Hindlimb muscle (tissue), 1 donor: ENCODE results near the gene SERTAD4. TPM values are rescaled to one million over a fixed set of nuclear protein-coding genes. Genes with fewer than 3 reads are reported as not detected.
A peak's percentile ranks its signal among the peaks of the same experiment; 100 is the strongest.

Experiments
- DNase-seq: peaks from one replicate; pipeline ENCODE4 v3.0.0-alpha.2; 2013
- polyA plus RNA-seq: library from polyadenylated mRNA; unstranded; fragments of 120-200 nt; gene quantifications from one replicate; pipeline ENCODE4 v1.2.1, GENCODE V29; 2013; ENCODE audit not compliant: insufficient read length

SERTAD4 gene
- polyA plus RNA-seq, 1 donor: 2.7 TPM

DNA sequence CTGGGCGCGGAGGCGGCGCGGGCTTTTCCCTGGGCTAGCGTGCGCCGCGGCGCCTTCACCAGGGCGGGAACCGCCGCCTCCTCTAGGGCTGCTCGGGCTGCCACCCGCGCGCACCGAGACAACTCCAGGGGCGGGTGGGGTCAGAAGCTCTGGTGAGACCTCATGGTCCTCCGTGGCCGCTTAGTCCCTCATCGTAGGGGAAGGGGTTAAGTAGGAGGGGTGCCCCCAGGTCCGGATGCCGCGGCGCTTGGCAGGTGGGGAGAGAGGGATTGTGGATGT, 559 bp downstream of the SERTAD4 start:
- DNase-seq: no peak

DNA sequence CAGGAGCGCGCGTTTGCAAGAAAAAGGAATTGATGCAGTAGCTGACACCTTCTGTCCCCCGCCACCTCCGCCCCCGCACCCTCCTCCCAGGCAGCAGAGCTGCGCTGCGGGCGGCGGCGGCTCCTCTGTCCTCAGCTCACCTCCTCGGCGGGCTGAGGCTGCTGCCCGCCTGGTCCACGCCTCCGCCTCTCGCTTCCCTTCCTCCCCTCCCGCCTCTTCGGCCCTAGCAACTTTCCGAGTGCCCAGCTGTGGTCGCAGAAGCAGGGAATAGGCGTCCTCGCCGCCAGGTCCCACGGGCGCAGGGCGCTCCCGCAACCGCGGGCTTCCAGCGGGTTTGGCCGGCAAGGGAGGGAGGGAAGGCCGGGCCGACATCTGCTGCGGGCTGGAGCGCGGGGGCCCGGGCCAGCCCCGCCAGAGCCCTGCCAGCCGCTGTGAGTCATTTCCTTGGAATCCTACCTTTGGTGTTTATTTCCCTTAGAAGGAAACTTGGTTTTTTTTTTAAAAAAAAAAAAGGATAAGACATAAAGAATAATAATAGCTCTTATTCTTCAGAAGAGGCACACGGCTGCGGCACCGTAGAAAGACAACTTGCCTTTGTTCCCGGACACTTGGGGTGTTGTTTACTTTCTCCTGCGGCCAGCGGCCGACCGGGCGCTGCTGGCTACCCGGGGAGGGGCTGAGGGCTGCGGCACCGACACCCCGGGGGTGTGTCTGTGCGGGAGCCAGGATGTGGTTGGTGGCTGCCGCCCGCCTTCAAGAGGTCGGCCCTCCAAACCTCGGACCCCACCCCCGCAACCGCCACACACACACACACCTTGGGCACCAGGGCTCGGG, 1.1 kb downstream of the SERTAD4 start:
- peak; percentile 52 for DNase-seq

- DNase-seq: no peak
Measured at GRCh38 chr1:210234329-210234757, 1.7 kb downstream of the SERTAD4 start.

DNA sequence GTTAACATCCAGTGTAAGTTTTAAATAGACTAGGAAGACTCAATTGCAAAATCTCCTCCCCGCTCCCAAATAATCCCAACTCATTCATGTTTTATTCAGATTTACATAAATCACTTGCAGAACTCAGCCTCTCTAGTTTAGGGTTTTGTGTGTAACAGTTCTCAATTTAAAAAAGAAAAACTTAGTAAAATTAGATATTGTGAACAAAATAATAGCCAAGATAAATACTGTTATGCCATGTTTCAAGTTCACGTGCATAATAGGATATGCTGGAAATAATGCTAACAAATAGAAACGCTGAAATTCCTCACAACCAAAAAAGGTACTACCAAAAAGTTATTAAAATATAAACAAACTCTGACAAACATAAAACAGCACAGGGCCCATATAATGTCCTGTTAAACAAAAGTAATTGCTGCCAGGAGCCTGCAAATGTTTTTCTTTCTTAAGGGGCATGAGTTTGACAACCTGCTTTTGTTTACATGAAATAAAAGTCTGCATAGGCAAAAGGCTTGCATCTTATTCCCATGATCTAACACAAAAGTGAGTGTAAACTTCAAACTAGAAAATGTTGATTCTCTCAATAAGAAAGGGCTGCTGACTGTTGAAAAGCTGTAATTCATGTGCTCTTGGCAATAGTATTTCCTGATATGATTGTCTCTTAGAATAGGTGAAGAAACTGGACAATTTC, 2.9 kb downstream of the SERTAD4 start:
- DNase-seq: no peak

- DNase-seq: no peak
Measured at GRCh38 chr1:210236386-210236839, 3.8 kb downstream of the SERTAD4 start.

GRCh38 chr1:210236840-210237409, 4.3 kb downstream of the SERTAD4 start:
- DNase-seq: peak; percentile 82

GRCh38 chr1:210237479-210237878, 4.9 kb downstream of the SERTAD4 start:
- no peak for DNase-seq

DNA sequence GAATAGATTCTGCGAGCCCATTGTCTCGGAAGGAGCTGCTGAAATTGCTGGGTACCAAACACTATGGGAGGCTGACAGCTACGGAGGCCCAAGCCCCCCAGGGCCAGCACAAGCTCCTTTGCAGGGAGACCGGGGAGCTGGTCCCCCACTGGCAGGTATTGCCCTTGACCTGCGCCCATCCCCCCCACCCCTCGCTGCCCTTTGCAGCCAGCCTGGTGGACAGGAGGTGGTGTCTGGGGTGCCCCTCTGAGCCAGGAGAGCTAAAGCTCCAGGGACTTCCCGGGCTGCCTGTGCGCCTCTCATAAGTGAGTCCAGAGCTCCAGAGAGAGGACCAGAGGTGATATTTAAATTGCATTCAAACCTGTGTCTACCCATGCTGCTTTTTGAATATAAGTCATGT, 5.4 kb downstream of the SERTAD4 start:
- DNase-seq: no peak

GRCh38 chr1:210239349-210240111, 6.9 kb downstream of the SERTAD4 start:
- no peak for DNase-seq

DNA sequence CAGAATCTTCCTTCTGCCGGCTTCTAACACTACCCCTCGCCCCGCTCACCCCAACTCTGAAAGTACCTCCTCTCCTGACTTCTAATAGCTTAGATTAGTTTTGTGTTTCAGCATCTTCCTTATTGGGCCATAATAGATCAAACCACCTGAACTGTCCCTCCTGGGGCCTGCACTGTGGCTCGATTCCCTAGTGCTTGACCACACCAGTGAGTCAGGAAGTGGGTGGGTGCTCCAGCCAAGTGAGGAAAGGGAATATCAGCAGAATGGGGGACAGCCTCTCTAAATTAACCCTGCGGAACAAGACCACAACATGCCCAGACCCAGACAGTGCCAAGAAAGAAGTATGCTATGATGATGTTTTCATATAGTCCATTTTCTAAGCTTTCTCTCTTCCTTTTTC, 8.5 kb downstream of the SERTAD4 start:
- DNase-seq: no peak

DNA sequence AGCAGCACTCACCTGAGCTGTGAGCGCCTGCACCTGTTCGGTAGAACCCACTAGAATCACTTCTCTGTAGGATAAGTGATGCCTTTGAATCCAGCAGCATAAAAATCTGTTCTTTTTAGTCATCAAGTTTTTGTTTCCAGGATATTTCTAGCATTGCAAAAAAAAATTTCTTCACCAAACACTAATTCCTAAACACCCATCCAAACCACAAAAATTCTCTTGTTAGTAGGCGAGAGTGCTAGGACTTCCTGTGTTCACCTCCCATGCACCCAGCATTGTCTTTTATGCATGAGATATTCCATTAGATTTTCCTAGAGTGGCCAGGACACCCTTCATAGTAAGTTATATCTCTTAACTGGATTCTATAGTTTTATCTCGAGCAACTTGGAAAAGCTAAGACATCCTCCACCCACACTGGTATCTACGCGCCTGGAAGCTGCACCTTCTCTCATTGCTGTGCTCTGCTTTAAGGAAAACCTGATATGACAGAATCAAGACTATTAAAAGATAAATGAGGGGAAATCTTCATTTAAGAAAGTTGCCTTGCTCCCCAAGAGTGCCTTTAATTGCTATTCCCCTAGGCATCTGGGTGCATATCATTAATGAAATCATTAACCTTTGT, 12.3 kb downstream of the SERTAD4 start:
- DNase-seq: no peak

DNA sequence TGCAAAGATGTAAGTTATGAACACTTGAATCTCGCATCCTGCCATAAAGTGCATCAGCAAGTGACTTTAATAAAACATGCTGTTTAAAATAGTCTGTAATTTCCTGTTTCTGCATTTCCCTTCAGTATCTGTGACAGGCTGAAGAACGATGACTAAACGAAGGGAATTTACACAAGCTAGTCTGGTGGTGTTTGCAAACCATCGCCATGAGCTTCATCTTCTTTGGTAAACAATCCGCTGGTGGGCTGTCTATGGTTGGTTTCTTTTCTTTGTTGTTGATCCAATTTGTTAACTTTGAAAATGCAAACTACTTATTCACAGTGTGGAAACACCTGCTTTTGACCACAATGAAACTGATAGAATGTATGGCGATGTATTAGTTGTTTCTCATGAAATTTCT, 13.9 kb downstream of the SERTAD4 start:
- DNase-seq: no peak

DNA sequence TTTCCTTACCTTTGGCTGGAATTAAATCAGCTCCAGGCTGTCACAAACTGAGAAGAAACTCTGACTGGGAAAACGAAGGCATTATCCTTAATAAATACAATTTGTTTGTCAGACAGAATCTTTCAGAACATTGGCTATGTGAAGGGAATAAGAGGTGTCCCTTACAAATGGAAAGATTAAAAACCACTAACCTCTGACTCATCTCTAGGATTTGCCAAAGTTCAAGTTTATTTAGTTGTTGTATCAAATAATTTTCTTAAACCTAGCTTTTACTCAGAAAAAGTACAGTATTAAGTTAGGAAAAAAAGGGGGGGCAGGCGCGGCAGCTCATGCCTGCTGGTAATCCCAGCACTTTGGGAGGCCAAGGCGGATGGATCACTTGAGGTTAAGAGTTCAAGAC, 15.7 kb downstream of the SERTAD4 start:
- DNase-seq: no peak

- no peak for DNase-seq
Measured at GRCh38 chr1:210250665-210250997, 18.0 kb downstream of the SERTAD4 start.

GRCh38 chr1:210250998-210251679, 18.5 kb downstream of the SERTAD4 start:
- no peak for DNase-seq

DNA sequence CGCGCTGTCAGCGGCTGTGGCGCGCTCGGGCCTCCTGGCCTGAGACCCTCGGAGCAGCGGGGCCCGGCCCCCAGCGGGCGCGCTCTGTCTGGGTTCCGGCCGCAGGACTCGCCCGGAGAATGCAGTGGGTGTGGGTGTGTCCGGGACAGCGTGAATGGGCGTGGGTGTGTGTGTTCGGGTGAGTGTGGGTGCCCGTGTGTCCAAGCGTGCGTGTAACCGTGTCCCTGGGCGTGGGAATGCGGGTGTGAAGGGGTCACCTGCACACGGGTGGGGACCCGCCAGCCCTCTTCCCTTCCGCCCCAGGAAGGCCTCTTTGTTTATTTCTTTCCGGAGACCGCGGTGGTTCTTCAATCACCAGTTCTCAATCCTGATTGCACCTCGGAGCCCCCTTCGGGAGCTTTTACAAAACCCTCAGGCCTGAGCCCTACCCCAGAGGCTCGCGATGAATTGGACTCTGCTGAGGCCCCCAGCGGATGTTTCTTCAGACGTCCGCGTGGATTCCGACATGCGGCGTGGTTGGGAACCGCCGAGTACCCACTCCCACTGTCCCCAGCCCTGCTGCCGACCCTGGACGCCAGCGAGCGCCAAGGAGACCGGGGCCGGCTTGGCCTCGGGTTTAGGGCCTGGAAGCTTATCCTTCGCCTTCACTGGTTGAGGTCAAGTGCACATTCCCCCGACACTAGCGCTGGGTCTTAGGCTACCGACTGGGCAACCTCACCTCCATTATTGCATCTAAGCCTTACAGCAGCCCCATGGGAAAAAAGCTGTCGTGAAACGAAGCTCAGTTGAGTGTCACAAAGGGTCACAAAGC, 19.3 kb downstream of the SERTAD4 start:
- no peak for DNase-seq

- no peak for DNase-seq
Measured at GRCh38 chr1:210252621-210253051, 20.0 kb downstream of the SERTAD4 start.

DNA sequence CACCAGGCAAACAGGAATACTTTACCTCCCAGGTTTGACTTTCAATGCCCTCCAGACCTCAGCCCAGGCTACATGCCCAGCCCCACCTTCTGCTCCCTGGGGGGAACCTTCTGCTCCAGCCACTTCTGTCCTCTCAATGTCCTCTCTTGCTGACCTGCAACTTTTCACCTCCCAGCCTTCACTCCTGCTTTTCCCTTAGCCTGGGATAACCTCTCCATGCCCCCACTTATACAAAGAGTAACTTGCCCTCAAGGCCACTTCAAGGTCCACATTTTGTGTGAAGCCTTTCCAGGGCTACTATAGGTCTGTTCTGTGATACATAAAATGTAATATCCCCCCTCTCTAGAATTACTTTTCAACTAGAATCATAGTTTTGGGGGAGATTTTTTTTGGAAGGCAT, 21.7 kb downstream of the SERTAD4 start:
- DNase-seq: no peak

DNA sequence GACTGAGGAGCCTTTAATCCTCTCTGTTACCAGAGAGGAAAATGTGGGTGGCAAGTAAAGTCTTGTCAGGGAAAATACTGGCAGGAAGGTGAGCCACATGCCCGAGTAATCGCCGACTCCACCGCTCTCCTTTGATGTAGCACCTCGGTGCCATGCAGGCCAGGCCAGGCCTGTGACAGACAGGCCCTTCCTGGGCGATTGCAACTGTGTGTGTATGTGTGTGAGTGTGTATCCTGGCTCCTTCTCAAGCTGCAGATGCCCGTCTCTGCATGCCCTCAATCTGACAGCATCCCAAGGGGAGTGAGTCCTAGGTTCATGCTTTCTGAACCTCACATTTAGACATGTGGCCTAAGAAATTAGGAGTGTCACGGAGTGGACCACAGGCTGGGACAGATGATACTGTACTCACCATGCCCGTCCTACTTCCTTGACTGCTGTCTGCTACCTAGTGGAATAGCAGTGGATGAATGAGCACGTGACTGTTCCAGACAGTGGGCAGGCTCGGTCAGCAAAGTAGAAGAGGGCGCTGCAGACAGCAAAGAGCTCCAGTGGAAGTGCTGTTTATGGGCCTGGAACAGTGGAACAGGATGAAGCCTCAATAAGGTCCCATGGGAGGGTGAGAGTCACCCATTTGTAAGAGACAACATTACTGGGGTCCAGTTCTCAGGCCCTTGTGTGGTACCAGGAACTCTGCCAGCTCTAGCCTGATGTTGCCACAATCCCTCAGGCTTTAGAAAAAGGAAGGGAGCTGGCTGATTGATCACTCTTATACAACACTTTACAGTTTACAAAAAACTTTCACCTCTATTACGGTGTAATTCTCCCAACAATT, 25.3 kb downstream of the SERTAD4 start:
- no peak for DNase-seq

- peak; percentile 53 for DNase-seq
Measured at GRCh38 chr1:210259561-210259960, 27.0 kb downstream of the SERTAD4 start.
